Measurements from ENCODE around the gene CIC. TPM values are rescaled to one million over a fixed set of nuclear protein-coding genes. Genes with fewer than 3 reads are reported as not detected.

The CIC gene
- total and polyA plus RNA-seq, 2 of the 13 experiments (the other 11 are each of a cell fraction or from before 2014, with no cell fraction given): 5.9 to 8.0 TPM

- TF ChIP-seq REST (IDR thresholded peaks at IDR 0.05; ENCODE audit: borderline replicate concordance in 1 of 2, low read depth in 1 of 2, low read length in 2 of 2): no peak
- TF ChIP-seq MYPOP (CRISPR knock-in tag; IDR thresholded peaks at IDR 0.05): 0 out of 2 replicates have a peak, but pooled peaks have one; percentile 65
- TF ChIP-seq HOXA7 (CRISPR knock-in tag; IDR thresholded peaks at IDR 0.05): no peak
- TF ChIP-seq ZSCAN31 (CRISPR knock-in tag; IDR thresholded peaks at IDR 0.05; ENCODE audit: low read depth): 0 out of 2 replicates have a peak, but pooled peaks have one; percentile 34
- no peak for TF ChIP-seq SMYD3 (CRISPR knock-in tag; IDR thresholded peaks at IDR 0.05)
- TF ChIP-seq NR3C1 (CRISPR knock-in tag; IDR thresholded peaks at IDR 0.05): no peak
- TF ChIP-seq HMGXB4 (CRISPR knock-in tag; IDR thresholded peaks at IDR 0.05; ENCODE audit: borderline replicate concordance in 1 of 2, low read depth in 1 of 2): peak in 1 of 2 experiments; percentile 13; a peak in 1 of 4 replicates
- TF ChIP-seq KLF15 (CRISPR knock-in tag; IDR thresholded peaks at IDR 0.05; ENCODE audit: borderline replicate concordance): peak; percentile 54; the same call in 1 of the 2 replicates
- peak; percentile 100 for TF ChIP-seq ATF2 (CRISPR knock-in tag; IDR thresholded peaks at IDR 0.05)
- TF ChIP-seq ZNF580 (CRISPR knock-in tag; IDR thresholded peaks at IDR 0.05; ENCODE audit: borderline replicate concordance, low read depth): no peak
- TF ChIP-seq ELF4 (CRISPR knock-in tag; IDR thresholded peaks at IDR 0.05; ENCODE audit: borderline replicate concordance): peak; percentile 58; the same call in 1 of the 2 replicates
- peak; percentile 22 for TF ChIP-seq HNRNPLL (IDR thresholded peaks at IDR 0.05; ENCODE audit: low read depth, low read length, poor library complexity, severe bottlenecking)
- TF ChIP-seq ZFY (CRISPR knock-in tag; IDR thresholded peaks at IDR 0.05): peak; percentile 48
- no peak for TF ChIP-seq ARID2 (CRISPR knock-in tag; IDR thresholded peaks at IDR 0.05; ENCODE audit: borderline replicate concordance)
- 0 out of 2 replicates have a peak, but pooled peaks have one; percentile 52 for TF ChIP-seq MAF1 (CRISPR knock-in tag; IDR thresholded peaks at IDR 0.05; ENCODE audit: borderline replicate concordance)
- peak; percentile 94 for TF ChIP-seq RFX5 (IDR thresholded peaks at IDR 0.05; ENCODE audit: low read depth, low read length)
- TF ChIP-seq ZNF570 (CRISPR knock-in tag; IDR thresholded peaks at IDR 0.05; ENCODE audit: borderline replicate concordance): no peak
- TF ChIP-seq RORA (CRISPR knock-in tag; IDR thresholded peaks at IDR 0.05): no peak
- TF ChIP-seq MXI1 (IDR thresholded peaks at IDR 0.05; ENCODE audit: borderline replicate concordance, low read depth, low read length): peak; percentile 69; the same call in 1 of the 3 replicates
- TF ChIP-seq ZEB1 (IDR thresholded peaks at IDR 0.05; ENCODE audit: insufficient replicate concordance, low read depth): no peak
- no peak; the same call in 1 of the 2 replicates for TF ChIP-seq SOX5 (CRISPR knock-in tag; IDR thresholded peaks at IDR 0.05; ENCODE audit: borderline replicate concordance)
Observed at GRCh38 chr19:42268142-42268703, 829 bp upstream of the CIC start (continued).
